OCI-LY7 (cell line): ENCODE measurements around the gene CNTNAP4.

Source experiments
- EZH2phosphoT487 ChIP-seq: fragments of 200-600 bp; sonication (generic); IDR thresholded peaks from 2 replicates; pipeline ENCODE4 v1.6.1; 2018; ENCODE audit warnings: low read depth, borderline replicate concordance, mild to moderate bottlenecking, mixed run types, antibody characterized with exemption, low read length, moderate library complexity, mixed read lengths
- TF ChIP-seq, protein P1 (sequence below): fragments of 200-600 bp; sonication (generic); conservative IDR thresholded peaks from 2 replicates; pipeline ENCODE4 v1.5.1; 2014; ENCODE audit warnings: mild to moderate bottlenecking, antibody characterized with exemption, low read length, moderate library complexity, mixed read lengths

DNA sequence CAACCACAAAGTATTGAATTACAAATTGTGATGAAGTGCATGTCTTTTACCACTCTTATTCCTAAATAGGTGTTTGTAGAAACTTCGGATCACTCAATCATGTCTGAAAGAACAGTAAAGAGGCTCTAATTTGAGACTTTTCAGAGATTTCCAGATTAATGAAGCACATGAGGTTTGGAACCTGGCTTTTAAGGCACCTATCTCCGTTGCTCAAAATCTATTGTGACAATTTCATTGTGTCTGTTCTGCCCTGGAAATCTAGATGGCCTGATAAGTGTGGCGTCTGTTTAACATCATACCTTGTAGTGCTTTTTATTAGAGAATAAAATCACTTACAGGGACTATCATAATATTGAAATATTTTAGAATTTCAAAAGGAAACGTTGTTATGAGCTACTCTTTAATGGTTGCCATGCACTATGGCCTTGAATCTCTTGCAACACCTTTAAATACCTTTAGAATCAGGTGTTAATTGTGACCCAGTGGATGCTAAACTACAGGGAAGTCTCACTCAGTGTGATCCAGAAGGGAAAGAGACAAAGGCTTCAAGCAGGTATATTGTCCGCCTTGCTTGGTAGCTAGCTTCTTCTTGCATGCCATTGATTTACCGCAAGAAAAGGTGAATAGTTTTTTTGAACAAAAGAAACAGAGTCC, 210.3 kb downstream of the CNTNAP4 start:
- TF ChIP-seq, protein P1, sequence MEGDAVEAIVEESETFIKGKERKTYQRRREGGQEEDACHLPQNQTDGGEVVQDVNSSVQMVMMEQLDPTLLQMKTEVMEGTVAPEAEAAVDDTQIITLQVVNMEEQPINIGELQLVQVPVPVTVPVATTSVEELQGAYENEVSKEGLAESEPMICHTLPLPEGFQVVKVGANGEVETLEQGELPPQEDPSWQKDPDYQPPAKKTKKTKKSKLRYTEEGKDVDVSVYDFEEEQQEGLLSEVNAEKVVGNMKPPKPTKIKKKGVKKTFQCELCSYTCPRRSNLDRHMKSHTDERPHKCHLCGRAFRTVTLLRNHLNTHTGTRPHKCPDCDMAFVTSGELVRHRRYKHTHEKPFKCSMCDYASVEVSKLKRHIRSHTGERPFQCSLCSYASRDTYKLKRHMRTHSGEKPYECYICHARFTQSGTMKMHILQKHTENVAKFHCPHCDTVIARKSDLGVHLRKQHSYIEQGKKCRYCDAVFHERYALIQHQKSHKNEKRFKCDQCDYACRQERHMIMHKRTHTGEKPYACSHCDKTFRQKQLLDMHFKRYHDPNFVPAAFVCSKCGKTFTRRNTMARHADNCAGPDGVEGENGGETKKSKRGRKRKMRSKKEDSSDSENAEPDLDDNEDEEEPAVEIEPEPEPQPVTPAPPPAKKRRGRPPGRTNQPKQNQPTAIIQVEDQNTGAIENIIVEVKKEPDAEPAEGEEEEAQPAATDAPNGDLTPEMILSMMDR: no peak
- TF ChIP-seq EZH2phosphoT487: no peak
